ENCODE measurements around the gene YLPM1.

The YLPM1 gene

GRCh38 chr14:74843653-74844052 is 80.5 kb downstream of the YLPM1 start:
- TF ChIP-seq SUZ12 (IDR thresholded peaks at IDR 0.05; ENCODE audit: extremely low read depth, insufficient read depth, insufficient read length) (no peak), YY1 (IDR thresholded peaks at IDR 0.05; ENCODE audit: insufficient read depth, insufficient read length) (no peak), ZNF274 (IDR thresholded peaks at IDR 0.05; ENCODE audit: low read depth, low read length) (no peak)
- no peak for DNase-seq (ENCODE audit: low read depth, low spot score)
- Histone ChIP-seq H3K9me3 (ENCODE audit: insufficient read depth, low read length) (no peaks in the 10 kb centered on the region), H3K9ac (ENCODE audit: insufficient read length, low read depth) (no peak overlapping the region), H3K27me3 (ENCODE audit: insufficient read depth, insufficient read length) (no peaks in the 10 kb centered on the region), H3K4me3 (ENCODE audit: insufficient read length, low read depth) (no peak overlapping the region), H3K36me3 (ENCODE audit: insufficient read depth, insufficient read length, low read length) (peaks cover 6% of the 10 kb centered on the region), H3K4me1 (ENCODE audit: insufficient read depth, insufficient read length) (no peaks in the 10 kb centered on the region)

DNA sequence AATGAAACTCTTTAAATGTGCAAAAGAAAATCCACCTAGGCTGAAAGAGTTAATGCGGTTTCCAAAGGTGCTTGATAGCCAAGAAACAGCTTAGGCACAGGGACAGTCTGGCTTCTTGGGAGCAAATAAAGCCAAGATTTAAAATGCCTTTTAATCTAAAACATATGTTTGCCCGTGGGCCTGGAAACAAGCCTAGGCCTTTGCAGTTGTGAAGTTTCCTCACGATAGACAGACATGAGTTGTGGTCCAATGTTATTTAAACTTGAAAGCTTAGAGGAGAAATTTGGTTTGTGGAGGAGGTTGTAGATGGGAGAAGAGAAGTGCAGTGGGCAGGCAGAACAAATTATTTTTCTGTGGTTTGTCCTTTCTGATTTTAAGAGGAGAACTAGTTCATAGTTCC is 83.1 kb downstream of the YLPM1 start:
- Histone ChIP-seq H3K4me3 (ENCODE audit: insufficient read length, low read depth) (no peak overlapping the region), H3K36me3 (ENCODE audit: insufficient read depth, insufficient read length, low read length) (no peaks in the 10 kb centered on the region), H3K4me1 (ENCODE audit: insufficient read depth, insufficient read length) (no peaks in the 10 kb centered on the region), H3K9me3 (ENCODE audit: insufficient read depth, low read length) (no peaks in the 10 kb centered on the region), H3K27me3 (ENCODE audit: insufficient read depth, insufficient read length) (no peaks in the 10 kb centered on the region), H3K9ac (ENCODE audit: insufficient read length, low read depth) (no peak overlapping the region)
- DNase-seq (ENCODE audit: low read depth, low spot score), result no peak
- TF ChIP-seq YY1 (IDR thresholded peaks at IDR 0.05; ENCODE audit: insufficient read depth, insufficient read length), result no peak
- TF ChIP-seq SUZ12 (IDR thresholded peaks at IDR 0.05; ENCODE audit: extremely low read depth, insufficient read depth, insufficient read length), result no peak
- TF ChIP-seq ZNF274 (IDR thresholded peaks at IDR 0.05; ENCODE audit: low read depth, low read length), result no peak

DNA sequence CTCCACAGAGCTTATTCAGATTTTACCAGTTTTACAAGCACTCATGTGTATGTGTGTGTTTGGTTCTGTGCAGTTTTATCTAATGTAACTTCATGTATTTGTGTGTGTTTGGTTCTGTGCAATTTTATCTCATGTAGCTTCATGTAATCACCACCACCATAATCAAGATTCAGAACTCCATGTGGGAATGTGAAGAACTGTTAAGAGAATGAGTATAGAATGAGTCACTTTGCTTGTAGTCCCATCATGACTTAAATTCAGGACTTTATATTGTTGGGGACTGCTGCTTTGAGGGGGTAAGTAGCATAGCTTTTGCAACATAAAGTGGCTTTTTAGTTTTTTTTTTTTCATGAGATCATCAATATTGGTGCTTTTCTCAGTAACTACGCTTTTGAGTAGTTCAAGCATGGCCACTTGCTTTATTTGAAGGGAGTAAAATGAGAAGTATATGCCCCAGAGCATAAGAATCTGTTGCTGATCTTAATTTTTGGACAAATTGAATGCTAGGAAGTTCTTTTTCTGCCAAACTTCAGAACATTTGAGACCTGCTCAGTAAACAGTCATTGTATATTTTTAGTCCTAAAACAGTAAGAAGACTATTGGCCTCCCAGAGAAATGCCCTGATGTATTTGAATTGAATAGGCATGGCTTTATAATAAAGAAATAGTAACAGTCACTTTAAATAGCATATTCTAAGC is 84.0 kb downstream of the YLPM1 start:
- H3K9ac ChIP-seq (ENCODE audit: insufficient read length, low read depth), result no peak overlapping the region
- H3K4me3 ChIP-seq (ENCODE audit: insufficient read length, low read depth), result no peak overlapping the region
- TF ChIP-seq ZNF274 (IDR thresholded peaks at IDR 0.05; ENCODE audit: low read depth, low read length) (no peak), SUZ12 (IDR thresholded peaks at IDR 0.05; ENCODE audit: extremely low read depth, insufficient read depth, insufficient read length) (no peak), YY1 (IDR thresholded peaks at IDR 0.05; ENCODE audit: insufficient read depth, insufficient read length) (no peak)
- H3K9me3 ChIP-seq (ENCODE audit: insufficient read depth, low read length), result no peaks in the 10 kb centered on the region
- H3K36me3 ChIP-seq (ENCODE audit: insufficient read depth, insufficient read length, low read length), result no peaks in the 10 kb centered on the region
- DNase-seq (ENCODE audit: low read depth, low spot score), result no peak
- H3K27me3 ChIP-seq (ENCODE audit: insufficient read depth, insufficient read length), result no peaks in the 10 kb centered on the region
- H3K4me1 ChIP-seq (ENCODE audit: insufficient read depth, insufficient read length), result no peaks in the 10 kb centered on the region

DNA sequence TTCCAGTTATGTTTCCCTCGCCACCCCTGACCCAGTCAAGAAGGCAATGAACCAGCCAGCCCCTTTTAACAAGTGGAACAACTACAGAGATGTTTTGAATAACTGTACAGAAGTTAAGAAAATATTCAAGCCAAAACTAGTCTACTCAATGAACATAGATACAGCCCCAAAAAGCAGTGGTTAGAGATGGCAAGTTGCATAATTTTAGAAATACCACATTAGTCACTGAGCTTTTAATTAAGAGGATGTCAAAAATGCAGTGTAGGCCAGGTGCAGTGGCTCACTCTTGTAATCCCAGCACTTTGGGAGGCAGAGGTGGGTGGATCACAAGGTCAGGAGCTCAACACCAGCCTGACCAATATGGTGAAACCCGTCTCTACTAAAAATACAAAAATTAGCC is 85.7 kb downstream of the YLPM1 start:
- no peak for DNase-seq (ENCODE audit: low read depth, low spot score)
- Histone ChIP-seq H3K27me3 (ENCODE audit: insufficient read depth, insufficient read length) (no peaks in the 10 kb centered on the region), H3K4me3 (ENCODE audit: insufficient read length, low read depth) (no peak overlapping the region), H3K36me3 (ENCODE audit: insufficient read depth, insufficient read length, low read length) (no peaks in the 10 kb centered on the region), H3K9me3 (ENCODE audit: insufficient read depth, low read length) (no peaks in the 10 kb centered on the region), H3K9ac (ENCODE audit: insufficient read length, low read depth) (no peak overlapping the region), H3K4me1 (ENCODE audit: insufficient read depth, insufficient read length) (no peaks in the 10 kb centered on the region)
- TF ChIP-seq SUZ12 (IDR thresholded peaks at IDR 0.05; ENCODE audit: extremely low read depth, insufficient read depth, insufficient read length) (no peak), ZNF274 (IDR thresholded peaks at IDR 0.05; ENCODE audit: low read depth, low read length) (no peak)

DNA sequence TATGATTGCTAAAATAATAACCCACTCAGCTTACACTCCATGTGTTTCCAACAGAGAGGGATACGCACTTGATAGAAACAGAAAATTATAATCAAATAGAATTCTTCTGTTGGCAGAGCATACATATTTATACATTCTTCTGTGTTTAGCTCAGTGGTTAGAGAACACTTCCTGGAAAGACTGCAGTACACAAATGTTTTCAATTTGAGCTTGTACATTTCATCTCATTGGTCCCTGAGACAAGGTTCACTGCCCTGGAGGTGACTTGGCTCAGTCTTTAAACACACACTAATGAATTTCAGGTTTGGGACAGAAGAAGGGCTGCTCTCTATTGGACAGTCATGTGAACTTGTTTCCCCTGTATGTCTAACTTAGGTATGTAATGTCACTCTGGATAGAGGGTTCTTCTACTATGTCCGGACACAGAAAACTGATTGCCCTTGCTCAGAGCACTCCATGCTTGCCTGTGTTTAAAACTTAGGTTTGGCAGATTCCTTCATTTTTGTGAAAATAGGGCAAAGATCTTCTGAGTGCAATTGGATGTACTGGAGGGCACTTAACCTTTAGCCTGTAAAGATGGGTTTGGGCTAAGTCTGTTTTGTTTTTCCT is 89.9 kb downstream of the YLPM1 start:
- Histone ChIP-seq H3K36me3 (ENCODE audit: insufficient read depth, insufficient read length, low read length) (no peaks in the 10 kb centered on the region), H3K9me3 (ENCODE audit: insufficient read depth, low read length) (no peaks in the 10 kb centered on the region), H3K4me3 (ENCODE audit: insufficient read length, low read depth) (no peak overlapping the region), H3K27me3 (ENCODE audit: insufficient read depth, insufficient read length) (no peaks in the 10 kb centered on the region), H3K4me1 (ENCODE audit: insufficient read depth, insufficient read length) (no peaks in the 10 kb centered on the region), H3K9ac (ENCODE audit: insufficient read length, low read depth) (no peak overlapping the region)
- no peak for DNase-seq (ENCODE audit: low read depth, low spot score)
- TF ChIP-seq YY1 (IDR thresholded peaks at IDR 0.05; ENCODE audit: insufficient read depth, insufficient read length) (no peak), ZNF274 (IDR thresholded peaks at IDR 0.05; ENCODE audit: low read depth, low read length) (no peak), SUZ12 (IDR thresholded peaks at IDR 0.05; ENCODE audit: extremely low read depth, insufficient read depth, insufficient read length) (no peak)

DNA sequence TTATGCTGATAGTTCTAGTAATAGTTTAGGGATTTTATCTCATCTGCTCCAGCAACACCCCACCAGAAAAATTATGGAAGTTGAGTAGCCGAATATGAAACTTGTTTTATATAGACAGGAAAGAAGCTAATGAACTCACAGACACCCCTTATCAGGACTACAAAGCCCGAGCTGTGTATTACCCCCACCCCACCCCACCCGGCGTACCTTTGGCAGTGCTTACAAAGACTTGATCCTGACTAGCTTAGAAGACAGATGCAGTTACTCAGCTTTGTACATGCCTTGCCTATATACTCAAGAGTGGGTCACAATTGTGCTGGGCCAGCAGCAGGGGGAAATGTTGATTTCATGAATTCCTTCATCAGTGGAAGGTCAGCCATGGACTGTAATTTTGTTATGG is 90.5 kb downstream of the YLPM1 start:
- no peak overlapping the region for H3K4me3 ChIP-seq (ENCODE audit: insufficient read length, low read depth)
- TF ChIP-seq SUZ12 (IDR thresholded peaks at IDR 0.05; ENCODE audit: extremely low read depth, insufficient read depth, insufficient read length) (no peak), ZNF274 (IDR thresholded peaks at IDR 0.05; ENCODE audit: low read depth, low read length) (no peak), YY1 (IDR thresholded peaks at IDR 0.05; ENCODE audit: insufficient read depth, insufficient read length) (no peak)
- H3K9me3 ChIP-seq (ENCODE audit: insufficient read depth, low read length), result no peaks in the 10 kb centered on the region
- no peak overlapping the region for H3K9ac ChIP-seq (ENCODE audit: insufficient read length, low read depth)
- no peaks in the 10 kb centered on the region for H3K4me1 ChIP-seq (ENCODE audit: insufficient read depth, insufficient read length)
- no peak for DNase-seq (ENCODE audit: low read depth, low spot score)
- H3K27me3 ChIP-seq (ENCODE audit: insufficient read depth, insufficient read length), result no peaks in the 10 kb centered on the region
- no peaks in the 10 kb centered on the region for H3K36me3 ChIP-seq (ENCODE audit: insufficient read depth, insufficient read length, low read length)

DNA sequence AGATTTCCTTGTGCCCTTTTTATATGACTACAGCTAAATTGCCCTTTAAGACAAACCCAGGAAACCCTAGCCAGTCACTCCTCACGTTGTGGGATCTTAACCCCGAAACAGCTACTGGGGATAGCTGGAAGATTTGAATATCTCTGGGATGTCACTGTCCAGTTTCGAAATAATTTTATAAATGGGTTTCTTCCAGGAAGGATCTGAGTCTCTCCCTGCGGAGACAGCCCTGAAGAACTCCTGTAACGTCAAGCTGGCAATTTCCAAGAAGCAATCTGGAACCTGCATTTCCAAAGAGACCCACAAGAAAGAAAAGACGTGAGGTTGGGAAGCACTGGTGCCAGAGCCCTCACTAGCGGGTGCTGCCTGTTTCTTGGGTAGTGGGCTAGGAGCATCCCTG is 91.9 kb downstream of the YLPM1 start:
- Histone ChIP-seq H3K9me3 (ENCODE audit: insufficient read depth, low read length) (no peaks in the 10 kb centered on the region), H3K4me3 (ENCODE audit: insufficient read length, low read depth) (no peak overlapping the region), H3K27me3 (ENCODE audit: insufficient read depth, insufficient read length) (no peaks in the 10 kb centered on the region), H3K9ac (ENCODE audit: insufficient read length, low read depth) (no peak overlapping the region), H3K36me3 (ENCODE audit: insufficient read depth, insufficient read length, low read length) (no peaks in the 10 kb centered on the region), H3K4me1 (ENCODE audit: insufficient read depth, insufficient read length) (no peaks in the 10 kb centered on the region)
- TF ChIP-seq SUZ12 (IDR thresholded peaks at IDR 0.05; ENCODE audit: extremely low read depth, insufficient read depth, insufficient read length) (no peak), ZNF274 (IDR thresholded peaks at IDR 0.05; ENCODE audit: low read depth, low read length) (no peak), YY1 (IDR thresholded peaks at IDR 0.05; ENCODE audit: insufficient read depth, insufficient read length) (no peak)
- no peak for DNase-seq (ENCODE audit: low read depth, low spot score)
